Adrenal gland (tissue), 12 donors: ENCODE data around the gene PBLD. TPM values are rescaled to one million over a fixed set of nuclear protein-coding genes. Genes with fewer than 3 reads are reported as not detected.
A peak's percentile ranks its signal among the peaks of the same experiment; 100 is the strongest.
"Not testable (repeated sequence)": the region's sequence is repeated elsewhere in the genome, so short reads cannot be mapped to it uniquely, and the experiment has no call there.

Experiments
- DNase-seq, 7 donors: peaks; one replicate each; pipeline ENCODE4 v3.0.0-alpha.2; 2019 to 2020
- H3K27ac ChIP-seq, 5 donors: fragments of 200-600 bp; sonication (generic) in 4 of 5; 1 replicate in 3 of 5; 2 replicates in 2 of 5; pipeline versions ENCODE4 v1.5.1 to v1.8.0; 2016 to 2020; ENCODE audit warnings: mild to moderate bottlenecking in 1 of 5
- H3K27me3 ChIP-seq: fragments of 200-600 bp; 2 replicates; pipeline ENCODE4 v1.8.0; 2021
- H3K36me3 ChIP-seq, 2 donors: fragments of 200-600 bp; replicated peaks in 1 of 2; 1 replicate in 1 of 2; 2 replicates in 1 of 2; pipeline versions ENCODE4 v1.5.1 to v1.8.0; 2018 to 2022
- H3K4me1 ChIP-seq, 2 donors: fragments of 200-600 bp; replicated peaks in 1 of 2; 1 replicate in 1 of 2; 2 replicates in 1 of 2; pipeline versions ENCODE4 v1.5.1 to v1.8.0; 2018 to 2021
- H3K4me3 ChIP-seq, 4 donors: fragments of 200-600 bp; sonication (generic) in 3 of 4; one replicate each; pipeline ENCODE4 v1.5.1; 2016 to 2018
- H3K9me3 ChIP-seq, 3 donors: fragments of 200-600 bp; sonication (generic) in 1 of 3; replicated peaks in 1 of 3; 1 replicate in 2 of 3; 2 replicates in 1 of 3; pipeline versions ENCODE4 v1.5.1 to v1.8.0; 2016 to 2021
- CTCF ChIP-seq, 6 experiments: fragments of 450-650 bp in 4 of 6; fragments of 200-600 bp in 2 of 6; sonication (generic) in 1 of 6; IDR thresholded peaks; 1 replicate in 5 of 6; 2 replicates in 1 of 6; pipeline versions ENCODE4 v1.5.1 to v1.8.0; 2016 to 2021; ENCODE audit warnings: antibody characterized with exemption in 6 of 6, mild to moderate bottlenecking in 2 of 6, moderate library complexity in 1 of 6
- POLR2A ChIP-seq, 2 donors: fragments of 450-650 bp; IDR thresholded peaks; one replicate each; pipeline ENCODE4 v1.6.1; 2017; ENCODE audit warnings: antibody characterized with exemption in 2 of 2, mild to moderate bottlenecking in 2 of 2, moderate library complexity in 1 of 2
- WGBS, 4 donors: extraction: QIAGEN DNeasy Blood & Tissue Kit in 2 of 4; methylation state at CpG; one replicate each; pipeline versions ENCODE4 v1.1.5 to v1.1.7; 2013 to 2017; 5-methylcytosine and 5-hydroxymethylcytosine counted together
- intact Hi-C, 2 donors: fragments of 100-400 bp; cut with DNase I; formaldehyde crosslinking; loops; one replicate each; pipeline versions ENCODE4 v1.14.1 to v1.15.0; 2022 to 2023
- polyA plus RNA-seq, 3 donors: library from polyadenylated mRNA; stranded (reverse); fragments of 200-250 nt in 2 of 3; fragments of 350-450 nt in 1 of 3; fragmentation: Illumina TruSeq in 1 of 3; extraction: RNeasy Lipid Tissue Mini Kit (QIAGEN cat#74804) in 1 of 3; gene quantifications; one replicate each; pipeline ENCODE4 v1.2.3, GENCODE V29; 2013 to 2014
- total RNA-seq, 9 donors: library from RNA; depleted of rRNA in 4 of 9; stranded (reverse); fragments of >200 nt in 4 of 9; fragments of 120-200 nt in 1 of 9; fragmentation: NEBNext Ultra II Directional in 1 of 9; extraction: Animal tissue kit (Norgen Biotek cat#: 25700) in 1 of 9; gene quantifications; one replicate each; pipeline versions ENCODE4 v1.1.0 to v1.2.4, GENCODE V29; 2013 to 2023
- donor health status: healthy with polysubstance abuse.
- donor health status: Bipolar disorder and iron deficiency.
- donor health status: DM: yes; HTN: yes; CAD: no.
- donor health status: DM: no; HTN: no; CAD: no.
- donor health status: DM: no; HTN: no; CAD: no.
- donor health status: DM: yes; HTN: yes; CAD: no.

PBLD gene
- total and polyA plus RNA-seq, 12 donors, result 6.8 to 32.9 (median 18.7) TPM

- Histone ChIP-seq H3K4me3 (peak overlapping the region; percentile 44 to 98 (median 68)), H3K9me3 (no peaks in the 10 kb centered on the region), H3K27ac (peak overlapping the region; percentile 97 to 100 (median 99)), H3K27me3 (no peaks in the 10 kb centered on the region), H3K4me1 (peaks cover 34 to 50% of the 10 kb centered on the region in 2 donors), H3K36me3 (no peaks in the 10 kb centered on the region)
- intact Hi-C loops, result no loop called here
- WGBS, 4 donors, result 13 to 25% (median 16%) methylated on average over 25 to 29 of the region's 29 CpGs
- peak; percentile 43 to 79 (median 64) for DNase-seq
- no peak for TF ChIP-seq POLR2A (IDR thresholded peaks at IDR 0.05)
- TF ChIP-seq CTCF (IDR thresholded peaks at IDR 0.05), result no peak
Measured at GRCh38 chr10:68330852-68331454, 1.8 kb downstream of the PBLD start.

- DNase-seq, result no peak
- Histone ChIP-seq H3K27ac (peak overlapping the region in 4 of 5 donors; percentile 87 to 93 (median 90)), H3K36me3 (no peaks in the 10 kb centered on the region), H3K4me1 (peaks cover 28 to 35% of the 10 kb centered on the region in 2 donors), H3K27me3 (no peaks in the 10 kb centered on the region), H3K4me3 (no peak overlapping the region), H3K9me3 (no peaks in the 10 kb centered on the region)
- WGBS, 4 donors, result 87 to 95% (median 93%) methylated on average over 1 of the region's 1 CpG
- no peak for TF ChIP-seq CTCF (IDR thresholded peaks at IDR 0.05)
- no peak for TF ChIP-seq POLR2A (IDR thresholded peaks at IDR 0.05)
- intact Hi-C loops, result no loop called here
Measured at GRCh38 chr10:68329506-68329861, 3.2 kb downstream of the PBLD start.

- peak overlapping the region in 1 of 4 donors; percentile 46 for H3K4me3 ChIP-seq
Measured at GRCh38 chr10:68327889-68328786, 4.6 kb downstream of the PBLD start.

GRCh38 chr10:68324396-68324795 is 8.3 kb downstream of the PBLD start:
- H3K9me3 ChIP-seq, H3K36me3 ChIP-seq, H3K27me3 ChIP-seq, H3K27ac ChIP-seq, intact Hi-C loops, H3K4me3 ChIP-seq, DNase-seq: not testable (repeated sequence)
- H3K4me1 ChIP-seq, result peaks cover 17 to 20% of the 10 kb centered on the region in 2 donors
- 89 to 95% (median 92%) methylated on average over 4 of the region's 4 CpGs for WGBS, 4 donors

More at GRCh38 chr10:68327889-68328786, 4.6 kb downstream of the PBLD start:
- Histone ChIP-seq H3K9me3 (no peaks in the 10 kb centered on the region), H3K27ac (peak overlapping the region; percentile 49 to 93 (median 88)), H3K4me1 (peaks cover 28% of the 10 kb centered on the region in 2 donors), H3K27me3 (no peaks in the 10 kb centered on the region), H3K36me3 (no peaks in the 10 kb centered on the region)
- DNase-seq, result peak in 6 of 7 donors; percentile 26 to 61 (median 38)
- TF ChIP-seq POLR2A (IDR thresholded peaks at IDR 0.05) (peak in 1 of 2 donors; percentile 31), CTCF (IDR thresholded peaks at IDR 0.05) (no peak)
- intact Hi-C loops, result no loop called here
- 2 to 8% (median 4%) methylated on average over 4 of the region's 4 CpGs for WGBS, 4 donors
